ENCODE data around the gene NPLOC4. TPM values are rescaled to one million over a fixed set of nuclear protein-coding genes. Genes with fewer than 3 reads are reported as not detected.

The NPLOC4 gene
- 31.9 TPM for total RNA-seq
- polyA plus RNA-seq (ENCODE audit: insufficient read depth in 1 of 8, insufficient read length in 8 of 8, low replicate concordance in 1 of 8) = 10 to 100 TPM; 47.4 to 66.2 (median 50.4) TPM
- long read RNA-seq, donor 1, full-length matches to known transcripts = 3 of 3 reads
- long read RNA-seq, donor 1, partial matches to known transcripts = 0 of 3 reads
- long read RNA-seq, donor 1, other reads (novel, unspliced or antisense) = 0 of 3 reads
- long read RNA-seq, donor 2, full-length matches to known transcripts = 4 of 4 reads
- long read RNA-seq, donor 2, partial matches to known transcripts = 0 of 4 reads
- long read RNA-seq, donor 2, other reads (novel, unspliced or antisense) = 0 of 4 reads
- long read RNA-seq, donor 3, full-length matches to known transcripts = 12 of 17 reads
- long read RNA-seq, donor 3, partial matches to known transcripts = 5 of 17 reads
- long read RNA-seq, donor 3, other reads (novel, unspliced or antisense) = 0 of 17 reads
- long read RNA-seq, donor 4, full-length matches to known transcripts = 6 of 6 reads
- long read RNA-seq, donor 4, partial matches to known transcripts = 0 of 6 reads
- long read RNA-seq, donor 4, other reads (novel, unspliced or antisense) = 0 of 6 reads
- long read RNA-seq, donor 5, full-length matches to known transcripts = 7 of 13 reads
- long read RNA-seq, donor 5, partial matches to known transcripts = 6 of 13 reads
- long read RNA-seq, donor 5, other reads (novel, unspliced or antisense) = 0 of 13 reads
- long read RNA-seq, donor 6, full-length matches to known transcripts = 12 of 12 reads
- long read RNA-seq, donor 6, partial matches to known transcripts = 0 of 12 reads
- long read RNA-seq, donor 6, other reads (novel, unspliced or antisense) = 0 of 12 reads
- long read RNA-seq, donor 7, full-length matches to known transcripts = 9 of 9 reads
- long read RNA-seq, donor 7, partial matches to known transcripts = 0 of 9 reads
- long read RNA-seq, donor 7, other reads (novel, unspliced or antisense) = 0 of 9 reads
- long read RNA-seq, donor 8, full-length matches to known transcripts = 5 of 5 reads
- long read RNA-seq, donor 8, partial matches to known transcripts = 0 of 5 reads
- long read RNA-seq, donor 8, other reads (novel, unspliced or antisense) = 0 of 5 reads
- long read RNA-seq, donor 9, full-length matches to known transcripts = 6 of 6 reads
- long read RNA-seq, donor 9, partial matches to known transcripts = 0 of 6 reads
- long read RNA-seq, donor 9, other reads (novel, unspliced or antisense) = 0 of 6 reads
- long read RNA-seq, donor 10, full-length matches to known transcripts = 8 of 8 reads
- long read RNA-seq, donor 10, partial matches to known transcripts = 0 of 8 reads
- long read RNA-seq, donor 10, other reads (novel, unspliced or antisense) = 0 of 8 reads
- long read RNA-seq, donor 11, full-length matches to known transcripts = 6 of 6 reads
- long read RNA-seq, donor 11, partial matches to known transcripts = 0 of 6 reads
- long read RNA-seq, donor 11, other reads (novel, unspliced or antisense) = 0 of 6 reads

- peak; percentile 94 for DNase-seq
- Histone ChIP-seq H3K27ac (ENCODE audit: low read length) (peak within 1 kb of the TSS; percentile 90), H3K4me3 (ENCODE audit: low read length) (peak within 1 kb of the TSS; percentile 96), H3K9me3 (replicated peaks; ENCODE audit: control insufficient read depth, low read depth, low read length) (no peaks in the 10 kb centered on the region), H3K4me1 (ENCODE audit: control insufficient read depth, insufficient read depth, low read length) (peaks cover 23% of the 10 kb centered on the region), H3K27me3 (ENCODE audit: control insufficient read depth, insufficient read depth, low read length) (no peaks in the 10 kb centered on the region), H3K36me3 (ENCODE audit: control insufficient read depth, insufficient read depth, low read length) (no peaks in the 10 kb centered on the region)
- under 1% methylated on average over 65 of the region's 77 CpGs for WGBS (ENCODE audit: insufficient coverage)
These were observed at the start of gene NPLOC4, which contains the start of gene TSPAN10 for GRCh38 chr17:81636505-81637288. Gene NPLOC4, minus strand, starts transcription at chr17:81637112. Its CDS starts 182 bp downstream, at chr17:81636930. Gene TSPAN10, plus strand, starts transcription at chr17:81637196. Its CDS starts 5,217 bp downstream, at chr17:81642413.

- Histone ChIP-seq H3K4me1 (ENCODE audit: control insufficient read depth, insufficient read depth, low read length) (peaks cover 26% of the 10 kb centered on the region), H3K27me3 (ENCODE audit: control insufficient read depth, insufficient read depth, low read length) (no peaks in the 10 kb centered on the region), H3K27ac (ENCODE audit: low read length) (no peak overlapping the region), H3K4me3 (ENCODE audit: low read length) (no peak overlapping the region), H3K36me3 (ENCODE audit: control insufficient read depth, insufficient read depth, low read length) (peaks cover 63% of the 10 kb centered on the region), H3K9me3 (replicated peaks; ENCODE audit: control insufficient read depth, low read depth, low read length) (no peaks in the 10 kb centered on the region)
- DNase-seq = no peak
- 92% methylated on average over 20 of the region's 20 CpGs for WGBS (ENCODE audit: insufficient coverage)
These were observed 49.7 kb upstream of the NPLOC4 start for GRCh38 chr17:81686614-81687013.

- Histone ChIP-seq H3K4me3 (ENCODE audit: low read length) (peak overlapping the region; percentile 76), H3K4me1 (ENCODE audit: control insufficient read depth, insufficient read depth, low read length) (peaks cover 26% of the 10 kb centered on the region)
- 84% methylated on average over 11 of the region's 12 CpGs for WGBS (ENCODE audit: insufficient coverage)
These were observed 48.2 kb upstream of the NPLOC4 start for GRCh38 chr17:81685108-81685507.

GRCh38 chr17:81684442-81684911 lies 47.6 kb upstream of the NPLOC4 start:
- peaks cover 52% of the 10 kb centered on the region for H3K36me3 ChIP-seq (ENCODE audit: control insufficient read depth, insufficient read depth, low read length)
- H3K4me3 ChIP-seq (ENCODE audit: low read length) = peak overlapping the region; percentile 76
- H3K27ac ChIP-seq (ENCODE audit: low read length) = peak overlapping the region; percentile 13
- H3K4me1 ChIP-seq (ENCODE audit: control insufficient read depth, insufficient read depth, low read length) = peaks cover 26% of the 10 kb centered on the region
- H3K9me3 ChIP-seq (replicated peaks; ENCODE audit: control insufficient read depth, low read depth, low read length) = no peaks in the 10 kb centered on the region
- DNase-seq = no peak
- 4% methylated on average over 16 of the region's 16 CpGs for WGBS (ENCODE audit: insufficient coverage)
- H3K27me3 ChIP-seq (ENCODE audit: control insufficient read depth, insufficient read depth, low read length) = no peaks in the 10 kb centered on the region

More at GRCh38 chr17:81685108-81685507, 48.2 kb upstream of the NPLOC4 start:
- H3K9me3 ChIP-seq (replicated peaks; ENCODE audit: control insufficient read depth, low read depth, low read length) = no peaks in the 10 kb centered on the region
- no peak overlapping the region for H3K27ac ChIP-seq (ENCODE audit: low read length)
- H3K27me3 ChIP-seq (ENCODE audit: control insufficient read depth, insufficient read depth, low read length) = no peaks in the 10 kb centered on the region
- no peak for DNase-seq
- H3K36me3 ChIP-seq (ENCODE audit: control insufficient read depth, insufficient read depth, low read length) = peaks cover 58% of the 10 kb centered on the region

DNA sequence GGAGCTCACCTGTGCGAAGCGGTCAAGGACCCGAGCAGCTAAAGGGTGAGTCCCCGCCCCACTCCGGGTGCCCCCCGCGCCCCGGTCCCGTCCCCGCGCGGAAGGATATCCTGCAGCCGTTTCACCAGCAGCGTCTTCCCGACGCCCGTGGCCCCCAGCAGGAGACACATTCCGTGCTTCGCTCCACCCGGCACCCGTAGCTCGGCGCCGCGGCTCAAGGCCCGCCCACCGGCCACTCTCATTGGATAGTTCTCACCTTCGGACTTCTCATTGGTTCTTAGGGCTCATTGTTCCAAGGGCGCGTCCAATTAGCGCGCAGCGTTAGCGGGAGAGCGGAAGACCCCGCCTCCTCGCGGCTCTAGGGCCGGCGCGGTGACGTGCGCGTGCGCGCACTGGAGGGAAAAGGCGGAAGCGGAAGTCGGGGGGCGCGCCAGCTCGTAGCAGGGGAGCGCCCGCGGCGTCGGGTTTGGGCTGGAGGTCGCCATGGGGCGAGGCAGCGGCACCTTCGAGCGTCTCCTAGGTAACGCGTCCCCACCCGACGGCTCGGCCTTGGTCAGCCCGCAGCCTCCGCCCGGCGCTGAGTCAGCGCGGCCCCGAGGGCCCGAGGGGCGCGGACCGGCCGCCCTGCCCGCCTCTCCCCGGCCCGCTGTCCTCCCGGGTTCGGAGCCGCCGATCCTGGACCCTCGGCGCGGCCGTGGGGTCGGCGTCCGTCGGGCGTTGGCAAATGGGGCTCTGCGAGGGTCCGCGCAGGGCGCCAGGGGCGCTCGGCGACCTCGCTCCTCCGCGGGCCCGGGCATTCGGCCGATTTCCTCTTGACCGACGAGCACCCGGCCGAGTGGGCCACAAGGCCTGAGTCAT lies 46.9 kb upstream of the NPLOC4 start, which contains the start of the genes ARL16 and HGS:
TSS of gene ARL16 (minus strand) at position 214 of the 858 bp plus-strand sequence. CDS start at position 170, 44 bp downstream.
TSS of gene HGS (plus strand) at position 428 of the 858 bp plus-strand sequence. CDS start at position 484, 56 bp downstream.
- DNase-seq = peak; percentile 100
- WGBS (ENCODE audit: insufficient coverage) = under 1% methylated on average over 112 of the region's 112 CpGs
- peak within 1 kb of the TSS; percentile 32 for H3K27ac ChIP-seq (ENCODE audit: low read length)
- no peaks in the 10 kb centered on the region for H3K9me3 ChIP-seq (replicated peaks; ENCODE audit: control insufficient read depth, low read depth, low read length)
- H3K4me3 ChIP-seq (ENCODE audit: low read length) = peak within 1 kb of the TSS; percentile 76
- peaks cover 26% of the 10 kb centered on the region for H3K4me1 ChIP-seq (ENCODE audit: control insufficient read depth, insufficient read depth, low read length)
- H3K36me3 ChIP-seq (ENCODE audit: control insufficient read depth, insufficient read depth, low read length) = peaks cover 45% of the 10 kb centered on the region
- H3K27me3 ChIP-seq (ENCODE audit: control insufficient read depth, insufficient read depth, low read length) = no peaks in the 10 kb centered on the region

GRCh38 chr17:81683208-81683583 lies 46.3 kb upstream of the NPLOC4 start:
- Histone ChIP-seq H3K4me3 (ENCODE audit: low read length) (peak overlapping the region; percentile 76), H3K27ac (ENCODE audit: low read length) (peak overlapping the region; percentile 32), H3K9me3 (replicated peaks; ENCODE audit: control insufficient read depth, low read depth, low read length) (no peaks in the 10 kb centered on the region), H3K4me1 (ENCODE audit: control insufficient read depth, insufficient read depth, low read length) (peaks cover 26% of the 10 kb centered on the region), H3K36me3 (ENCODE audit: control insufficient read depth, insufficient read depth, low read length) (peaks cover 39% of the 10 kb centered on the region), H3K27me3 (ENCODE audit: control insufficient read depth, insufficient read depth, low read length) (no peaks in the 10 kb centered on the region)
- WGBS (ENCODE audit: insufficient coverage) = 0% methylated on average over 37 of the region's 37 CpGs
- DNase-seq = no peak

DNA sequence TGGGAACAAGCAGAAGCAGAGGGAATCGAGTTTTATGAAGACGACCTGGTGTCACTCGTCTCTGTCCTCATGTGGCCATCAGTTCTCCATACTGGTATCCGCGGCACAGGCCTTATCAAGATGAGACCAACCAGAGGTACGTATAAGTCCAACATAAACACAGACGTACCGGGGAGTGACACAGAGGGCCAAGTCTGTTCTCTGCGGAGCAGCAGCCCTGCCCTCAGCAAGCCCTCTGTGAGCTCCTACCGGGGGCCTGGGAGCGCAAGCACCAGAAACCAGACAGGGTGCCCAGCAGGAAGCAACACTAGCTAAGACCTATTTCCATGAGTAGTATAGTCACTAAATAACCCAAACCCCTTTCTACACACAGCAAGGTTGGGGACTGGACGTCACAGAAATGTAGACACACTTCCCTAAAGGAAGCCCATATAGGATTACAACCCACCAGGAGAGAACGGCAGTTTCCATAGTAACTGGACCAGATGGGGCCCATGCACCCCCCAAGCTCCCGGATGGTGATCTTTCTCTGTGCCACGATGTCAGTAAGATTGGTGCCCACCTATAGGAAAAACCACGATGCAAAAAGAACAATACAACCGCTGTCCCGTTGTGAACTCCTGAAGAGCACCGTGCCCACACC lies 45.8 kb upstream of the NPLOC4 start:
- H3K36me3 ChIP-seq (ENCODE audit: control insufficient read depth, insufficient read depth, low read length) = peaks cover 34% of the 10 kb centered on the region
- H3K27ac ChIP-seq (ENCODE audit: low read length) = no peak overlapping the region
- peak overlapping the region; percentile 76 for H3K4me3 ChIP-seq (ENCODE audit: low read length)
- peaks cover 26% of the 10 kb centered on the region for H3K4me1 ChIP-seq (ENCODE audit: control insufficient read depth, insufficient read depth, low read length)
- no peaks in the 10 kb centered on the region for H3K27me3 ChIP-seq (ENCODE audit: control insufficient read depth, insufficient read depth, low read length)
- no peaks in the 10 kb centered on the region for H3K9me3 ChIP-seq (replicated peaks; ENCODE audit: control insufficient read depth, low read depth, low read length)
- DNase-seq = no peak
- WGBS (ENCODE audit: insufficient coverage) = 37% methylated on average over 16 of the region's 19 CpGs

DNA sequence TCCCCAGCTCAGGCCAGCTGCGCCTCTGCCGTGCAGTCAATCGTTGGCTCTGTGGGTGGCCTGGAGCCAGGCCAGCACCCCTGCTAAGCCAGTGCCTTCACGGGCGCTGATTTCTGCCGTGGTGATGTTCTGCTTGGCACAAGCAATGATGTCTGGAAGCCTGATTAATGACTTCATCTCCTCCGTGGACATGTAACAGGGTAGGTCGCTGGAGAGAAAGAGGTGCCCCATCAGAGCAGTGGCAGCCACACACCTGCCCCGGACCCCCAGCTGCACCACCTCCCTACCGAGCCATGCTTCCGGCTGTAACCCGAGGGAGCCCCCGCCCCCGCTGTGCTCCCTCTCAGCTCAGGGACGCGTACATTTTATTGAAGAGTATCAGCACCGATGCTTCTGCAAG lies 44.8 kb upstream of the NPLOC4 start:
- 73% methylated on average over 15 of the region's 17 CpGs for WGBS (ENCODE audit: insufficient coverage)
- no peak overlapping the region for H3K4me3 ChIP-seq (ENCODE audit: low read length)
- no peak for DNase-seq

More for the DNA sequence above, 44.8 kb upstream of the NPLOC4 start:
- H3K9me3 ChIP-seq (replicated peaks; ENCODE audit: control insufficient read depth, low read depth, low read length) = no peaks in the 10 kb centered on the region
- no peak overlapping the region for H3K27ac ChIP-seq (ENCODE audit: low read length)
- peaks cover 26% of the 10 kb centered on the region for H3K4me1 ChIP-seq (ENCODE audit: control insufficient read depth, insufficient read depth, low read length)
- H3K36me3 ChIP-seq (ENCODE audit: control insufficient read depth, insufficient read depth, low read length) = peaks cover 24% of the 10 kb centered on the region
- no peaks in the 10 kb centered on the region for H3K27me3 ChIP-seq (ENCODE audit: control insufficient read depth, insufficient read depth, low read length)
